Measurements from ENCODE around the gene LAMA2. TPM values are rescaled to one million over a fixed set of nuclear protein-coding genes. Genes with fewer than 3 reads are reported as not detected.

The LAMA2 gene
- total RNA-seq, 1 experiment from 2014 or later, result 0.28 TPM

- intact Hi-C loops (cut with micrococcal nuclease; ENCODE audit: unreplicated experiment) (no loop called here), in situ Hi-C loops (cut with HindIII; ENCODE audit: low pct_unique_long_range_greater_than_20kb, low sequenced_read_pairs) (no loop called here)
- ChIA-PET POLR2A (no interaction called here), CTCF (no interaction called here)
- H3K9me3 ChIP-seq (ENCODE audit: control insufficient read depth, insufficient read depth, low read depth, low read length), result no peaks in the 10 kb centered on the region
- DNase-seq (ENCODE audit: low read depth, low spot score) (no peak), ATAC-seq (no peak)
- no peak overlapping the region for H3K4me3 ChIP-seq (ENCODE audit: low read depth in 2 of 2, low read length in 2 of 2)
- H3K36me3 ChIP-seq (ENCODE audit: control insufficient read depth, insufficient read depth, low read length), result no peaks in the 10 kb centered on the region
- no TSS peak for BruUV-seq (replicated peaks)
- no peak overlapping the region for H3K27ac ChIP-seq (ENCODE audit: low read length)
- no peaks in the 10 kb centered on the region for H3K4me1 ChIP-seq (ENCODE audit: control insufficient read depth, insufficient read depth, low read length)
- no peaks in the 10 kb centered on the region for H3K27me3 ChIP-seq (ENCODE audit: control insufficient read depth, insufficient read depth, low read length)
- TF ChIP-seq REST (IDR thresholded peaks at IDR 0.05; ENCODE audit: insufficient read depth in 1 of 2, low read depth in 2 of 2, low read length in 1 of 2) (no peak), POLR2AphosphoS5 (IDR thresholded peaks at IDR 0.05; ENCODE audit: low read depth, low read length) (no peak), CTCF (IDR thresholded peaks at IDR 0.05) (no peak), SIN3A (IDR thresholded peaks at IDR 0.05; ENCODE audit: borderline replicate concordance, insufficient read depth, low read depth, low read length) (no peak), TCF7L2 (IDR thresholded peaks at IDR 0.05; ENCODE audit: low read depth, low read length) (no peak)
Observed at GRCh38 chr6:129455126-129455769, 572.3 kb downstream of the LAMA2 start.

GRCh38 chr6:129460221-129460620 lies 577.3 kb downstream of the LAMA2 start:
- H3K27ac ChIP-seq (ENCODE audit: low read length), result no peak overlapping the region
- in situ Hi-C loops (cut with HindIII; ENCODE audit: low pct_unique_long_range_greater_than_20kb, low sequenced_read_pairs) (no loop called here), intact Hi-C loops (cut with micrococcal nuclease; ENCODE audit: unreplicated experiment) (no loop called here)
- H3K27me3 ChIP-seq (ENCODE audit: control insufficient read depth, insufficient read depth, low read length), result no peaks in the 10 kb centered on the region
- BruUV-seq (replicated peaks), result no TSS peak
- TF ChIP-seq SIN3A (IDR thresholded peaks at IDR 0.05; ENCODE audit: borderline replicate concordance, insufficient read depth, low read depth, low read length), result no peak
- no peak for TF ChIP-seq REST (IDR thresholded peaks at IDR 0.05; ENCODE audit: insufficient read depth in 1 of 2, low read depth in 2 of 2, low read length in 1 of 2)
- no peak for TF ChIP-seq POLR2AphosphoS5 (IDR thresholded peaks at IDR 0.05; ENCODE audit: low read depth, low read length)
- no peak for TF ChIP-seq CTCF (IDR thresholded peaks at IDR 0.05)
- TF ChIP-seq TCF7L2 (IDR thresholded peaks at IDR 0.05; ENCODE audit: low read depth, low read length), result no peak
- DNase-seq (ENCODE audit: low read depth, low spot score) (no peak), ATAC-seq (no peak)
- no peaks in the 10 kb centered on the region for H3K4me1 ChIP-seq (ENCODE audit: control insufficient read depth, insufficient read depth, low read length)
- H3K4me3 ChIP-seq (ENCODE audit: low read depth in 2 of 2, low read length in 2 of 2), result no peak overlapping the region
- CTCF ChIA-PET, result no interaction called here
- POLR2A ChIA-PET, result no interaction called here
- H3K9me3 ChIP-seq (ENCODE audit: control insufficient read depth, insufficient read depth, low read depth, low read length), result no peaks in the 10 kb centered on the region
- H3K36me3 ChIP-seq (ENCODE audit: control insufficient read depth, insufficient read depth, low read length), result no peaks in the 10 kb centered on the region
